ENCODE data around the gene FKBP5.

DNA sequence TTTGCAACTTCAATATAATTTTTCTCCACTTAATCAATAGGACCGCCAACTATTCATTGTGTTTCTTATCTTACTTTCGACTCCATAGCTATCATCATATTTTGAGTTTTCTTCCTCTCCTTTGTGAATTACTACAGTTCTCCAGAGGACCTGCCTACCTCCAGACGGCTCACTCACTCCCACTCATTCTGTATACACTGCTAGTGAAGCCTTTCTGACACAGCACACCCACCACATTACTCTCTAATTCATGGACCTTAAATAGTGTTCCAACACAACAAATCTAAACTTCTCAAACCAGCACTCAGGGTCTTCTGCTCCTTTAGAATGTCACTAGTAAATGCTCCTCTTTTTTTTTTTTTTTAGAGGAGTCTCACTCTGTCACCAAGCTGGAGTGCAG lies 23.8 kb downstream of the FKBP5 start:
- TF ChIP-seq, protein P1, sequence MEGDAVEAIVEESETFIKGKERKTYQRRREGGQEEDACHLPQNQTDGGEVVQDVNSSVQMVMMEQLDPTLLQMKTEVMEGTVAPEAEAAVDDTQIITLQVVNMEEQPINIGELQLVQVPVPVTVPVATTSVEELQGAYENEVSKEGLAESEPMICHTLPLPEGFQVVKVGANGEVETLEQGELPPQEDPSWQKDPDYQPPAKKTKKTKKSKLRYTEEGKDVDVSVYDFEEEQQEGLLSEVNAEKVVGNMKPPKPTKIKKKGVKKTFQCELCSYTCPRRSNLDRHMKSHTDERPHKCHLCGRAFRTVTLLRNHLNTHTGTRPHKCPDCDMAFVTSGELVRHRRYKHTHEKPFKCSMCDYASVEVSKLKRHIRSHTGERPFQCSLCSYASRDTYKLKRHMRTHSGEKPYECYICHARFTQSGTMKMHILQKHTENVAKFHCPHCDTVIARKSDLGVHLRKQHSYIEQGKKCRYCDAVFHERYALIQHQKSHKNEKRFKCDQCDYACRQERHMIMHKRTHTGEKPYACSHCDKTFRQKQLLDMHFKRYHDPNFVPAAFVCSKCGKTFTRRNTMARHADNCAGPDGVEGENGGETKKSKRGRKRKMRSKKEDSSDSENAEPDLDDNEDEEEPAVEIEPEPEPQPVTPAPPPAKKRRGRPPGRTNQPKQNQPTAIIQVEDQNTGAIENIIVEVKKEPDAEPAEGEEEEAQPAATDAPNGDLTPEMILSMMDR (IDR thresholded peaks at IDR 0.05), result no peak
- TF ChIP-seq POLR2A (IDR thresholded peaks at IDR 0.05) (no peak), EP300 (IDR thresholded peaks at IDR 0.05) (no peak)

All from ovary (tissue), 3 donors.